ENCODE results near the gene CCDC117.
"Not testable (repeated sequence)": the region's sequence is repeated elsewhere in the genome, so short reads cannot be mapped to it uniquely, and the experiment has no call there.

Gene CCDC117, protein sequence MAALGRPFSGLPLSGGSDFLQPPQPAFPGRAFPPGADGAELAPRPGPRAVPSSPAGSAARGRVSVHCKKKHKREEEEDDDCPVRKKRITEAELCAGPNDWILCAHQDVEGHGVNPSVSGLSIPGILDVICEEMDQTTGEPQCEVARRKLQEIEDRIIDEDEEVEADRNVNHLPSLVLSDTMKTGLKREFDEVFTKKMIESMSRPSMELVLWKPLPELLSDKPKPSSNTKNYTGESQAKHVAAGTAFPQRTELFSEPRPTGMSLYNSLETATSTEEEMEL

DNA sequence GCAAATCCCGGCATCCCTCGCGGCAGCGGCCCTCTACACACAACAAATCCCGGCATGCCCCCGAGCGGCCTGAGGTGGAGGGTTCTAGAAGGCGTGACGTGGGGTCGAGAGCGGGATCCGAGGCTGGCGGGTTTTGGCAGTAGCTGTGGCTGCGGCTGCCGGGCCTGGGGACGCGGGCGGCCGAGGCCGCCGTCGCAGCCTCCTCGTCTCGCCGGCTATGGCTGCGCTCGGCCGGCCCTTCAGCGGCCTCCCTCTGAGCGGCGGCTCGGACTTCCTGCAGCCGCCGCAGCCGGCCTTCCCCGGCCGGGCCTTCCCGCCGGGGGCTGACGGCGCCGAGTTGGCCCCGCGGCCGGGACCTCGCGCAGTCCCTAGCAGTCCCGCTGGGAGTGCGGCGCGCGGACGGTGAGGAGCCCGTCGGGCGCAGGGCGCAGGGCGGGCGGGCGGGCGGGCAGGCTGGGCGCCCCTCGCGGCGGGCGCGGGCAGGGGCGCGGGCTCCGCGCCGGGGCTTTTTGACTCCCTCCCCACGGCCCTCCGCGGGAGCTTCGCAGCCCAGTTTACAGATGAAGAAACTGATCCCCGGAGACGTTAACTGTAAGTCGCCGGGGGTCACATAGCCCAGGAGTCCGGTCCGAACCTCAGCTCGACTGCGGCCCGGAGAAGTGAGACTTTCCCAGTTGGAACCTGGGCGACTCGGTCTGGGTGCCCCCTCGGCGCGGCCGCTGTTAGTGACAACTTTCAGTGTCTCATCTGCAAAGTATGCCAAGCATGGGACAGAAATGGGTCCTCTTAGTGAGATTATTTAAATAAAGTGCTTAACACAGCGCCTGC, at the start of gene CCDC117:
Gene CCDC117 (plus strand): TSS at position 63 of the 828 bp plus-strand sequence. CDS start 155 bp downstream, at position 218.
- peak; percentile 90 for DNase-seq

DNA sequence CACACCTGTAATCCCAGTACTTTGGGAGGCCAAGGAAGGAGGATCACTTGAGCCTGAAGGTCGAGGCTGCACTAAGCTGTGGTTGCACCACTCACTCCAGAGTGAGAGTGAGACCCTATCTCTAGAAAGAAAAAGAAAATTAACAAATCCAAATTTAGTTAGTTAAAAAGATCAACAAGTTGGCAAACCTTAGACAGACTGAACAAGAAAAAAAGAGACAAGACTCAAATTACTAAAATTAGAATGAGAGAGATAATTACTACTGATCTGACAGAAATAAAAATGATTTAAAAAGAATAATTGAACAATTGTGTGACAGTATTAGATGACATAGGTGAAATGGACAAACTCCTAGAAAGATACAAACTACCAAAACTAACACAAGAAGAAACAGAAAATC, 44.5 kb upstream of the CCDC117 start:
- no peak for DNase-seq

DNA sequence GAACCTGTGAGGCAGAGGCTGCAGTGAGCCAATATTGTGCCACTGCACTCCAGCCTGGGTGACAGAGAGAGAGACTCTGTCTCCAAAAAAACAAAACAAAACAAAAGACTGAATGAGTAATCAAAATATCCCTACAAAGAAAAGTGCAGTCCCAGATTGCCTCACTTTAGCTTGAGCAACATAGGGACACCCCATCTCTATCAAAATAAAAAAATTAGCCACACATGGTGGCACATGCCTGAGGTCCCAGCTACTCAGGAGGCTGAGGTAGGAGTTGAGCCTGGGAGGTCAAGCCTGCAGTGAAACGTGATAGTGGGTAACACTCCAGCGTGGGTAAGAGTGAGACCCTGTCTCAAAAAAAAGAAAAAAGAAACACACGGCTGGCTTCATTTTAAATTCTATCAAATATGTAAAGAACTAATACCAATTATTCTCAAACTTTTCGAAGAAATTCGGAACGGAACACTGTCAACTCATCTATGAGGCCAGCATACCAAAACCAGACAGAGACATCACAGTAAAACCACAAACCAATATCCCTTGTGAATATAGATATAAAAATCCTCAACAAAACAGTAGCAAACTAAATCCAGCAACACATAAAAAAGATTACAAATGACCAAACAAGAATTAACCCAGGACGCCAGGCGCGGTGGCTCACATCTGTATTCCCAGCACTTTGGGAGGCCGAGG, 43.7 kb upstream of the CCDC117 start:
- DNase-seq, result no peak

DNA sequence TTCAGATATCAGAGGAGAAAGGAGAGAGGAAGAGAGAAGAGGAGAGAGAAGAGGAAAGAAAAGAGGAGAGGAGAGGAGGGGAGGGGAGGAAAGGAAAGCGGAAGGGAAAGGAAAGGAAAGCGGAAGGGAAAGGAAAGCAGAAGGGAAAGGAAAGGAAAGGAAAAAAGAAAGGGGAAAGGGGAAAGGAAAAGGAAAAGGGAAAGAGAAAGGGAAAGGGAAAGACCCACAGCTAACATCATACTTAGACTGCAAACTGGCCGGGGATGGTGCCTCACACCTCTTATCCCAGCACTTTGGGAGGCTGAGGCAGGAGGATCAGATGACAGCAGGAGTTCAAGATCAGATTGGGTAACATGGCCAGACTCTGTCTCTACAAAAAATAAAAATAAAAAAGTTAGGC, 42.3 kb upstream of the CCDC117 start:
- no peak for DNase-seq

DNA sequence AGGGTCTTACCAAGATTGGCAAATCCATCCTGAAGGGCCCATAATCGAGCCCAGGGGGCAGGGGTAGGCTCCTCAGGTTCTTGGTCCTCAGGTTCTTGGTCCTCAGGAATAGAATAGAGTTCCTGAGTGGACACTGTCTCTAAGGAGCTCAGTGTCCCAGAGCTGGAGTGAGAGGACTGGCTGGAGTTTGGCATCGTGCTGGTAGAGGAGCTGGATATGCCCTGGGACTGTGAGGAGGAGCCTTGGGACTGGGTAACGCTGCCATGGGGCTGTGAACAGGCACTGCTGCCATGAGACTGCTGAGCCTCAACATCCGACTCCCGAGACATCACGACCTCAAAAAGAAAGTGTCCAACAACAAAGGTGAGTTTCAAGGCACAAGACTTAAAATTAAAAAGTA, 38.1 kb upstream of the CCDC117 start:
- DNase-seq, result no peak

DNA sequence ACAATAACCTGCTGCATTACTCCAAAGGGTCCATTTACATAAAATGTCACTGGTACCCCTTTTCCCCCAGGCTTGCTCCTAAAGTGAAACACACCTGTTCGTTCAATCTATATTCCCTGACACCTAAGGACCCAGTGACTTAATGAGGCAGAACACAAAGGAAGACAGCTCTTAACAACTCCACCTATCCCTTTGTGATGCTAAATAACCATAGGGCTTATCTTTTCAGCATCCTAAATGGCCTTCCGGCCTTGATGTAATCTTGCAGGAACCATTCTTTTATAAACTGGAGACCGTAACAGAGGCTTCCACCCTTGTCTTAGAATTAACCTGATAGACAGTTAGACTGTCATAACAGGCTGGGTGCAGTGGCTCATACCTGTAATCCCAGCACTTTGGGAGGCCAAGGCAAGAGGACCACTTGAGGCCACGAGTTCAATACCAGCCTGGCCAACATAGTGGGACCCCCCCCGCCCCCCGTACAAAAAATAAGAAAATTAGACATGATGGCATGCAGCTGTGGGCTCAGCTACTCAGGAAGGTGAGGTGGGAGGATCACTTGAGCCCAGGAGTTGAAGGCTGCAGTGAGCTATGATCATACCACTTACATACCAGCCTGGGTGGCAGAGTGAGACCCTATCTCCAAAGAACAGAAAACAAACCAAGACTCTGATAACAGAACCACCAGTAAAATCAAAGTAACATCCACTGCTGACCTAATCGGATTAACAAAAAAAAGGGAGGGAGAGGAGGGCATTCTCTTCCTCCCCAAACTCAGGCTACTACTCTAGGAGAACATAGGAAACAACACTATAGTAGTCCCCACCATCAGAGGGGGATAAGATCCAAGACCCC, 36.0 kb upstream of the CCDC117 start:
- peak; percentile 50 for DNase-seq

DNA sequence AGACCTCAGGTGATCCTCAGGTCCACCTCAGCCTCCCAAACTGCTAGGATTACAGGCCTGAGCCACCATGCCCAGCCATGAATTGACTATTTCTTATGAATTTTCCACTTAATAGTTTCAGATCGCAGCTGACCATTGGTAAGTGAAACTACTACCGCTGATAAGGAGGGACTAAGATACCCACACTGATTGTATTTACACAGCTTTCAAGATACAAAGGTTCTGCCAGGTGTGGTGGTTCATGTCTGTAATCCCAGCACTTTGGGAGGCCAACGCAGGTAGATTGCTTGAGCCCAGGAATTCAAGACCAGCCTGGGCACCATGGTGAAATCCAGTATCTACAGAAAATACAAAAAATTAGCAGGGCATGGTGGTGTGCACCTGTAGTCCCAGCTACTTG, 34.8 kb upstream of the CCDC117 start:
- DNase-seq, result no peak

DNA sequence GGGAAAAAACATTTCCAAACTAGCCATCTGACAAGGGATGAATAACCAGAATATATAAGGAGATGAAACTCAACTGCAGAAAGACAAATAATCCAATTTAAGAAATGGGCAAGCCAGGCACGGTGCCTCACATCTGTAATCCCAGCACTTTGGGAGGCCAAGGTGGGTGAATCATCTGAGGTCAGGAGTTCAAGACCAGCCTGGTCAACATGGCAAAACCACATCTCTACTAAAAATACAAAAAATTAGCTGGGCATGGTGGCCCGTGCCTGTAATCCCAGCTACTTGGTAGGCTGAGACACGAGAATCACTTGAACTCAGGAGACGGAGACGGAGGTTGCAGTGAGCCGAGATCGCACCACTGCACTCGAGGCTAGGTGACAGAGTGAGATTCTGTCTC, 33.6 kb upstream of the CCDC117 start:
- DNase-seq, result not testable (repeated sequence)

DNA sequence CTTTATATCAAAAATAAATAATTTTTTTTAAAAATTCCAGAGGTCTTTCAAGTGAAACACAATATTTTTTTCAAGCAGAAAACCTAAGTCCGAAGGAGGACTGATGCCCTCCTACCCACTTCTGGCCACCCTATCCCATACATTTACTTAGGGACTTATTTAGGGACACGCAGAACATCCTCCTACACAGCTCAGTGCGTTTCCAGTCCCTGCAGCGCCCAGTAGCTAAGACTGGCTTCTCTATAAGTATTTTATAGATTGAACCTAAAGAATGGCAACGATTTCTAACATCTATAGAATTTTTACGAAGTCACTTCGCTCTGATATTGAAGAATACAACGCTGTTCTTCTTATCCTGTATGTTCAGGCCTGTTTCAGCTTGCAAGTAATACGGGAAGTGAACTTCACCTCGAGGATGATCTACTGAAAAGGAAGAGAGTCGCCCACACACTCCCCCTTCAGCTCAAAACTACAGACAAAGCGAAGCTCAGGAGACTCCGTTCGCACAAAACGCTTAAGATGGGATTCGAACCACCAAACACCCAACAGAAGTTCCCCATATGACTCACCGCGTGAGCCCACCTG, 31.2 kb upstream of the CCDC117 start:
- DNase-seq, result no peak

DNA sequence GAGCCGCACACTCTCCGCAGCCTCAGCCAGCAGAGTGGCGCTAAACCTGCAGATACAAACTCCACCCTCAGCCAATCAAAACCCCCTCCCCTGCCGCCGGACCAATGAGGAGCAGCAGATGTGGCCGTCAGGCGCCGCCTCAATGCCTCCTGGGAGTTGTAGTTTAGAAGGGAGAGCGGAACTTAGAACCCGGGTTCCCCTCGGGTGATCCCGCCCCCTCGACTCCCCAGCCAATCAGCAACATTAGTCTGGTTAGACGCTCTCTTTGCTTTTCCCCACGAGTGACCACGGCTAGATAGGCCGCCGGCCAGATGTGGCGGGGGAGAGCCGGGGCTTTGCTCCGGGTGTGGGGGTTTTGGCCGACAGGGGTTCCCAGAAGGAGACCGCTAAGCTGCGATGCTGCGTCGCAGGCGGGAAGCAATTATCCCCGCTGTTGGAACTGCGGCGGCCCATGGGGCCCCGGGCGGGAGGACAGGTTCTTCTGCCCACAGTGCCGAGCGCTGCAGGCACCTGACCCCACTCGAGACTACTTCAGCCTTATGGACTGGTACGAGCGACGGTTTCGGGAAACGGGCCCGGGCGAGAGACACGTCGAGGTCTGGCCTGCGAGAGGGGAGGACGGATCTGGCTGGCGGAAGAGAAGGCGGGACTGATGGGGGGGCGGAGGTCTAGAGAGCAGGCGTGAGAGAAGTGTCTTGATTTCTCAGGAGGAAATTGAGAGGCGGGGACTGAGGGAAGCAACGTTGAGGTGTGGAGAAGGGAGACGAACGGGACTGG, 30.5 kb upstream of the CCDC117 start, which contains the start of the genes CHEK2 and HSCB:
Gene CHEK2 (minus strand): TSS at position 36 of the 777 bp plus-strand sequence. CDS start 7,099 bp downstream, outside the sequence.
Gene HSCB (plus strand): TSS at position 255 of the 777 bp plus-strand sequence. CDS start 57 bp downstream, at position 312.
- peak; percentile 96 for DNase-seq

DNA sequence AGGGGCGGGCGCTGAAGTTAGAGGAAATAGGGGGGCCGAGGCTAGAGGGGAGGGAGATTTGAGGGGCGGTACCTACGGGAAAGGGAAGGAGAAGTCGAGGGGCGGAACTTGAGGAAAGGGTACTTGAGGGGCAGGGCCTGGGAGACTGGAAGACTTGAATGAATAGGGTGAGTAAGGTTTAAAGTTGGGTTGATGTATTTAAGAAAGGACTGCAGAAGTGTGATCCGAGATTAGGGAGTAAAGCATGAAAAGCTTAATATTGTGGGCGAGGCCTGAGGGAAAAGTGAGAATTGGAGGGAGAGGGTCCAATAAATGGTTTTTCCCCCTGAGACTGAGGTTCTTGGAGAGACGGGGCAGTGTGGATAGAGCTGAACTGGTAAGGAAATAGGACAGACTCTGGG, 29.9 kb upstream of the CCDC117 start:
- no peak for DNase-seq

DNA sequence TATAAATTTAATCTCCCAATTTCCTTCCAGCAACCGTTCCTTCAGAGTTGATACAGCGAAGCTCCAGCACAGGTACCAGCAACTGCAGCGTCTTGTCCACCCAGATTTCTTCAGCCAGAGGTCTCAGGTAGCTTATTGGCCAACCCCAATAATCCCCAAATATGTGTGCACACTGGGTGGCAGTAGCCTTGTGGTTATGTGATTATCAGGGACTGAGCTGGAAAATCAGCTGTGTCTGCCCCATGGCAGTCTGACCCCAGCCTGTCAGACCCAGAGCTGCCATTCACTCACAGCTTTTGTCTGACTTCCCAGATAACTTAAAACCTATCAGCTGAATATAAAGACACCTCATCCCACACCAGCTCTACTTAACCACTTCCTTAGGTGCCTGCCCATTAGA, 28.6 kb upstream of the CCDC117 start:
- no peak for DNase-seq

DNA sequence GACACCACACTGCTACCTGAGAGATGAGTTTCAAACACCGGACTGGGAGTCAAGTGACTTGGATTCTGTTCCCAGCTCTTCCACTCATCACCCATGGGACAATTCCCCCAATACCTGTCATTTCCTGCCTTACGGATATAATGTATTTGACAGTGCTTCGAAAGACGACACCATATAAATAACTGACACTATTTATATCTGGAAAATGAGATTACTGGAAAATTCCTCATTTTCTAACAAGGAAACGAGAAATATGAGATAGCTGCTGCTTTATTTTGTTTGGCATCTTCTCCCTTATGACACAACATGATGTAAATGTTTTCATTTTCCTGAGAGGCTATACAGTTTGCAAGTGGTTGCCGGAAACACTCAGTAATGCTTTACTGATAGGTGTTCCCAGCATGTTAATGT, 22.0 kb upstream of the CCDC117 start:
- peak; percentile 91 for DNase-seq

DNA sequence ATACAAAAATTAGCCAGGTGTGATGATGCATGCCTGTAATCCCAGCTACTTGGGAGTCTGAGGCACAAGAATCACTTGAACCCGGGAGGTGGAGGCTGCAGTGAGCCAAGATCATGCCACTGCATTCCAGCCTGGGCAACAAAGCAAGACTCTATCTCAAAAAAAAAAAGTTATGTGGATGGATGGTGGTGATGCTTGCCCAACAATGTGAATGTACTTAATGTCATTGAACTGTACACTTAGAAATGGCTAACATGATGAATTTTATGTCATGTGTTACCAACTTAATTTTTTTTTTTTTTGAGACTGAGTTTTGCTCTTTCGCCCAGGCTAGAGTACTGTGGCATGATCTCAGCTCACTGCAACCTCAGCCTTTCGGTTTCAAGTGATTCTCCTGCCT, 18.0 kb upstream of the CCDC117 start:
- not testable (repeated sequence) for DNase-seq

DNA sequence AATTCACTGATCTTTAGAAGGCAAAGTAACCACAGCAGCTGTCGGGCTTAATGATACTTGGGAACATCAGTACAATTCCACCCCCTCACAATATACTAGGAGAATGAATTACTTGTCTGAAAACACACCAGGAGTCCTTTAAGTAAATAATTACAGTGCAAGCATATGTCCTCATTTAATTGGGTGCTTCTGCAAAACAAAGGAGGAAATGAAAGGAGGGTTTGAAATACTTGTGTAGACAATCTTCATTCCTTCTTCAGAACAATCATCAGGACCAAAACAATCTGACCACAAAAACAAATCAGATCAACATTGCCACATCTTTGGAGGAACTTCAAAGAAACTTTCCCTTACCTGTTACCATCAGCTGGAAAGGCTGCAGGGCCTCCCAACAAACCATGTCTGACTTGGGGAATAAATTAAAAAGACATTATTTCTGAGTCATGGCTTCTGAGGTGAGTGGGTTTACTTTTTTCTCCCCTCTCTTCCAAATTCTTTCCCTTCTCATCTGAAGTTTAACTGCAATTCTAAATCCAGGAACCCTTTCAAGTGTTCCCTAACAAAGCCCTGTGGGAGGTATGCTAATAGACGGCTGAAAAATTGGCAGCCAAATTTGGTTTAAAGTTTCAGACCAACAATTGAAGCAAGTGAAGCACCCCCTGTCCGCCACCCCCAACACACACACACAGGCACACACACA, 12.5 kb upstream of the CCDC117 start:
- peak; percentile 51 for DNase-seq

DNA sequence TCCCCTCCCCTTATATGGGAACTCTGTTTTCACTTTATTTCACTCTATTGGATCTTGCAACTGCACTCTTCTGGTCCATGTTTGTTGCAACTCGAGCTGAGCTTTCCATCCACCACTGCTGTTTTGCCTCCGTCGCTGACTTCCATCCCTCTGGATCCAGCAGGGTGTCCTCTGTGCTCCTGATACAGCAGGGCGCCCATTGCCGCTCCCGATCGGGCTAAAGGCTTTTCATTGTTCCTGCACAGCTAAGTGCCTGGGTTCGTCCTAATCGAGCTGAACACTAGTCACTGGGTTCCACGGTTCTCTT, 11.1 kb upstream of the CCDC117 start:
- no peak for DNase-seq

DNA sequence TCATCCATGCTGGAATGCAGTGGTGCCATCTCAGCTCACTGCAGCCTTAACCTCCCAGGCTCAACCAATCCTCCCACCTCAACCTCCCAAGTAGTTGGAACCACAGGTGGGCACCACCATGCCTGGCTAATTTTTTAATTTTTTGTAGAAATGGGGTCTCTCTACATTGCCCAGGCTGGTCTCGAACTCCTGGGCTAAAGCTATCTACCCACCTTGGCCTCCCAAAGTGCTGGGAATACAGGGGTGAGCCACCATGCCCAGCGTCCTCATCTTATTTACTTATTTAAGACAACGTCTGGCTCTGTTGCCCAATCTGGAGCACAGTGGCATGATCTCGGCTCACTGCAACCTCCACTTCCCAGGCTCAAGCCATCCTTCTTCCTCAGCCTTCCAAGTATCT, 10.5 kb upstream of the CCDC117 start:
- DNase-seq, result not testable (repeated sequence)

DNA sequence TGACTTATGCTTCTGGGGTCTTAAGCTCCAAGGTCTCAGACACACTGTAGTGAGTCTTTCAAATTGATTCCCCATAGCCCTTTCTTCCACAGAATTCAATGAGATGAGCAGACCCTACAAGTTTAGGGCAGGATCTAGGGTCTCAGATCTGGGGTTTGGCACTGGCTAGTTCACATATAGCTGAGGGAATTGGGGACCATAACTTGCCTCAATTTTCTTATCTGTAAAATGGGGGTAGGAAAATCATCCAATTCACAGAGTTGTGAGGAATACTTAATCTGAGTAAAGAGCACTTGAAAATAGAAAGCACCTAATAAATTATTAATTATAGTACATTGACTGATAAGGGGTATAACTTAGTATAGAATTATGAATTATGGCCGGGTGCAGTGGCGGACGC, 5.9 kb upstream of the CCDC117 start:
- no peak for DNase-seq

DNA sequence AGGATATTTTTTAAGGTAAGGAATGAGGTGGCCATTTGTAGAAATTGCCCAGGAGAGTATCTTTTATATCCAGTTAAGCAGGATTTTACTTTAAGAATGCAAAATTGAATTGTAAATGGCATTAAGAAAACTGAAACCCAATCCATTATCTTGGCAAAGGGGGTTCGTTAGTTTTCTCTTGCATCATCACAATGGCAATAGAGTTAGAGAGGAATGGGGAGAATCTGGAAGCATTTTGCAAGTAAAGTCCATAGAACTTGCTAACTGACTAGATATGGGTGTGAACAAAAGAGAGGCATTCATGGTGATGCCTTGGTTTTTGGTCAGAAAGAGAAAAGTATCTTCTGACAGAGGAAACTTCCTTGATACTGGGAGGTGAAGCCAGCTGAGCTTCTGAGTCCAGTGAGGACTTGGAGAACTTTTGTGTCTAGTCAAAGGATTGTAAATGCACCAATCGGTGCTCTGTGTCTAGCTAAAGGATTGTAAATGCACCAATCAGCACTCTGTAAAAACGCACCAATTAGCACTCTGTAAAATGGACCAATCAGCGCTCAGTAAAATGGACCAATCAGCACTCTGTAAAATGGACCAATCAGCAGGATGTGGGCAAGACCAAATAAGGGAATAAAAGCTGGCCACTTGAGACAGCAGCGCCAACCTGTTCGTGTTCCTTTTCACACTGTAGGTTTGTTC, 3.6 kb upstream of the CCDC117 start:
- DNase-seq, result no peak
